ENCODE measurements around the gene IFNGR2. TPM values are rescaled to one million over a fixed set of nuclear protein-coding genes. Genes with fewer than 3 reads are reported as not detected.
"Not testable (repeated sequence)": the region's sequence is repeated elsewhere in the genome, so short reads cannot be mapped to it uniquely, and the experiment has no call there.

The IFNGR2 gene
- total and polyA plus RNA-seq, 2 experiments from 2014 or later: 21.9 to 29.4 TPM

- H3K36me3 Mint-ChIP-seq (ENCODE audit: low read depth); H3K4me3 ChIP-seq; H3K27me3 Mint-ChIP-seq (ENCODE audit: insufficient read depth, low read depth, poor library complexity); DNase-seq (ENCODE audit: low spot score); H3K4me1 Mint-ChIP-seq; H3K4me3 Mint-ChIP-seq; H2AFZ ChIP-seq; H3K27ac ChIP-seq (ENCODE audit: low read depth); H3K36me3 ChIP-seq (ENCODE audit: insufficient read depth); H3K4me2 ChIP-seq; ATAC-seq; H3K9me2 ChIP-seq (ENCODE audit: insufficient read depth); H3K79me2 ChIP-seq (replicated peaks; ENCODE audit: insufficient read depth); H3F3A ChIP-seq (replicated peaks; ENCODE audit: low read depth); H3K27ac Mint-ChIP-seq; H3K4me1 ChIP-seq (ENCODE audit: insufficient read depth); H3K27me3 ChIP-seq (ENCODE audit: insufficient read depth); H3K9me3 Mint-ChIP-seq; H4K20me1 ChIP-seq (replicated peaks; ENCODE audit: insufficient read depth): not testable (repeated sequence)
Observed at GRCh38 chr21:33381381-33381780, 21.8 kb upstream of the IFNGR2 start.

- Mint-ChIP-seq H3K9me3 (no peaks in the 10 kb centered on the region; the same call in 2 of the 3 replicates), H3K27ac (no peak overlapping the region; the same call in 1 of the 2 replicates), H3K4me3 (no peak overlapping the region), H3K27me3 (ENCODE audit: insufficient read depth, low read depth, poor library complexity) (peaks cover 2% of the 10 kb centered on the region), H3K36me3 (ENCODE audit: low read depth) (no peaks in the 10 kb centered on the region), H3K4me1 (peaks cover 5% of the 10 kb centered on the region; the same call in 2 of the 3 replicates)
- Histone ChIP-seq H3K9me2 (ENCODE audit: insufficient read depth) (no peaks in the 10 kb centered on the region), H3K27ac (ENCODE audit: low read depth) (no peak overlapping the region), H3K79me2 (replicated peaks; ENCODE audit: insufficient read depth) (no peaks in the 10 kb centered on the region), H3K4me1 (ENCODE audit: insufficient read depth) (no peaks in the 10 kb centered on the region), H2AFZ (peak overlapping the region; percentile 88), H3K36me3 (ENCODE audit: insufficient read depth) (no peaks in the 10 kb centered on the region), H3K4me2 (no peak overlapping the region), H3K4me3 (no peak overlapping the region), H4K20me1 (replicated peaks; ENCODE audit: insufficient read depth) (no peaks in the 10 kb centered on the region), H3F3A (replicated peaks; ENCODE audit: low read depth) (no peaks in the 10 kb centered on the region), H3K27me3 (ENCODE audit: insufficient read depth) (no peaks in the 10 kb centered on the region)
- DNase-seq (ENCODE audit: low spot score) (peak; percentile 20), ATAC-seq (peak; percentile 64)
- no peak for TF ChIP-seq CTCF (conservative IDR thresholded peaks at IDR 0.05; ENCODE audit: low read depth in 2 of 2)
- TF ChIP-seq JUNB (IDR thresholded peaks at IDR 0.05; ENCODE audit: unreplicated experiment): no peak
- no peak for TF ChIP-seq EZH2 (IDR thresholded peaks at IDR 0.05; ENCODE audit: low read depth, unreplicated experiment)
- TF ChIP-seq CREB1 (CRISPR knock-in tag; IDR thresholded peaks at IDR 0.05; ENCODE audit: low read depth): no peak
- TF ChIP-seq STAT1 (IDR thresholded peaks at IDR 0.05; ENCODE audit: unreplicated experiment): no peak
- TF ChIP-seq ZNF114 (CRISPR knock-in tag; IDR thresholded peaks at IDR 0.05): no peak
- no peak for TF ChIP-seq ZNF462 (CRISPR knock-in tag; IDR thresholded peaks at IDR 0.05)
- no peak for TF ChIP-seq POLR2AphosphoS5 (IDR thresholded peaks at IDR 0.05; ENCODE audit: low read depth)
- no peak for TF ChIP-seq ZNF331 (CRISPR knock-in tag; IDR thresholded peaks at IDR 0.05; ENCODE audit: low read depth)
- no peak for TF ChIP-seq NANOG (IDR thresholded peaks at IDR 0.05; ENCODE audit: borderline replicate concordance)
- TF ChIP-seq ETS1 (IDR thresholded peaks at IDR 0.05): no peak
- no peak for TF ChIP-seq EZH2phosphoT487 (IDR thresholded peaks at IDR 0.05; ENCODE audit: unreplicated experiment)
Observed at GRCh38 chr21:33383056-33383888, 19.9 kb upstream of the IFNGR2 start.
